Mucosa of descending colon (tissue), 3 donors: ENCODE data around the gene SGTA. TPM values are rescaled to one million over a fixed set of nuclear protein-coding genes. Genes with fewer than 3 reads are reported as not detected.
"Not testable (repeated sequence)": the region's sequence is repeated elsewhere in the genome, so short reads cannot be mapped to it uniquely, and the experiment has no call there.

Source experiments
- ATAC-seq: fragments of 200-7000 bp; cut with Tn5 transposase; one replicate; pipeline ENCODE4 v1.9.1; 2020; ENCODE audit warnings: mild to moderate bottlenecking, moderate library complexity
- DNase-seq, 3 donors: peaks; one replicate each; pipeline ENCODE4 v3.0.0-alpha.2; 2020
- H3K36me3 ChIP-seq: fragments of 200-600 bp; one replicate; pipeline ENCODE4 v1.8.0; 2021; ENCODE audit warnings: low read depth, mild to moderate bottlenecking
- H3K4me1 ChIP-seq: fragments of 200-600 bp; one replicate; pipeline ENCODE4 v1.8.0; 2021; ENCODE audit warnings: low read depth, mild to moderate bottlenecking
- H3K4me3 ChIP-seq: fragments of 200-600 bp; one replicate; pipeline ENCODE4 v1.8.0; 2021; ENCODE audit warnings: mild to moderate bottlenecking
- H3K9me3 ChIP-seq: fragments of 200-600 bp; one replicate; pipeline ENCODE4 v1.8.0; 2021; ENCODE audit warnings: mild to moderate bottlenecking
- CTCF ChIP-seq: fragments of 200-600 bp; IDR thresholded peaks from one replicate; pipeline ENCODE4 v1.8.0; 2022; ENCODE audit warnings: antibody characterized with exemption, mild to moderate bottlenecking
- intact Hi-C, 2 donors: fragments of 100-400 bp; cut with DNase I in 1 of 2; cut with micrococcal nuclease in 1 of 2; formaldehyde crosslinking; loops; one replicate each; pipeline versions ENCODE4 v1.11.0 to v1.11.1; 2022; cut with DNase I, micrococcal nuclease
- total RNA-seq, 3 donors: library from RNA; stranded (reverse); fragmentation: NEBNext Ultra II Directional in 2 of 3; extraction: Animal tissue kit (Norgen Biotek cat#: 25700) in 2 of 3; gene quantifications; one replicate each; pipeline versions ENCODE4 v1.2.1 to v1.2.4, GENCODE V29; 2021 to 2023
- donor health status: DM: no; HTN: no; CAD: no; lungs with moderate emphysema.
- donor health status: DM: no; HTN: no; CAD: no.
- donor health status: DM: no; HTN: yes; CAD: no.

SGTA gene
- total RNA-seq, 3 donors from 2014 or later, result 37.7 to 52.7 (median 48.9) TPM

- H3K4me3 ChIP-seq, result no peak overlapping the region
- intact Hi-C loops, result no loop called here
- peaks cover 6% of the 10 kb centered on the region for H3K4me1 ChIP-seq
- no peak for ATAC-seq
- H3K36me3 ChIP-seq, result no peaks in the 10 kb centered on the region
- peaks cover 2% of the 10 kb centered on the region for H3K9me3 ChIP-seq
- no peak for DNase-seq
- TF ChIP-seq CTCF, result no peak
These were observed 39.8 kb upstream of the SGTA start for GRCh38 chr19:2822846-2823245.

- DNase-seq (peak in 1 of 3 donors; percentile 42), ATAC-seq (peak; percentile 24)
- intact Hi-C loops, result no loop called here
- H3K36me3 ChIP-seq, result no peaks in the 10 kb centered on the region
- peak overlapping the region; percentile 60 for H3K4me3 ChIP-seq
- H3K9me3 ChIP-seq, result no peaks in the 10 kb centered on the region
- peaks cover 6% of the 10 kb centered on the region for H3K4me1 ChIP-seq
- TF ChIP-seq CTCF, result no peak
These were observed 37.1 kb upstream of the SGTA start for GRCh38 chr19:2820112-2820702.

- peak; percentile 96 for TF ChIP-seq CTCF
- Histone ChIP-seq H3K9me3 (no peaks in the 10 kb centered on the region), H3K4me1 (peaks cover 6% of the 10 kb centered on the region), H3K36me3 (no peaks in the 10 kb centered on the region), H3K4me3 (peak within 1 kb of the TSS; percentile 60)
- intact Hi-C loops, result no loop called here
- DNase-seq (peak; percentile 98 to 99 (median 98)), ATAC-seq (peak; percentile 100)
These were observed 36.6 kb upstream of the SGTA start, which contains the start of gene ZNF554 for GRCh38 chr19:2819540-2820111. TSS of gene ZNF554 (plus strand) at chr19:2819868. CDS start at chr19:2820072, 204 bp downstream.

GRCh38 chr19:2817237-2817829 lies 34.3 kb upstream of the SGTA start:
- ATAC-seq, H3K36me3 ChIP-seq, H3K4me1 ChIP-seq, H3K9me3 ChIP-seq, intact Hi-C loops, H3K4me3 ChIP-seq: not testable (repeated sequence)
- DNase-seq, result peak in 1 of 3 donors; percentile 22

GRCh38 chr19:2816641-2817040 lies 33.6 kb upstream of the SGTA start:
- no peaks in the 10 kb centered on the region for H3K36me3 ChIP-seq
- peaks cover 14% of the 10 kb centered on the region for H3K4me1 ChIP-seq
- DNase-seq, result peak in 1 of 3 donors; percentile 14
- H3K4me3 ChIP-seq, result no peak overlapping the region
- intact Hi-C loops, result no loop called here
- no peak for TF ChIP-seq CTCF
- ATAC-seq, result no peak
- H3K9me3 ChIP-seq, result no peaks in the 10 kb centered on the region

GRCh38 chr19:2815923-2816322 lies 32.9 kb upstream of the SGTA start:
- ATAC-seq (no peak), DNase-seq (peak in 1 of 3 donors; percentile 16)
- Histone ChIP-seq H3K4me3 (no peak overlapping the region), H3K4me1 (peaks cover 20% of the 10 kb centered on the region), H3K36me3 (no peaks in the 10 kb centered on the region), H3K9me3 (no peaks in the 10 kb centered on the region)
- TF ChIP-seq CTCF, result no peak
- intact Hi-C loops, result no loop called here
